NCI-H82 treated with DMSO at 0.1 percent for 48 hours (cell line): Measurements from ENCODE around the gene SMIM5.

Experiments
- DNase-seq: peaks from one replicate; lab custom pipeline; 2025; ENCODE audit not compliant: unreplicated experiment; lab: John Stamatoyannopoulos, UW

SMIM5 gene

DNA sequence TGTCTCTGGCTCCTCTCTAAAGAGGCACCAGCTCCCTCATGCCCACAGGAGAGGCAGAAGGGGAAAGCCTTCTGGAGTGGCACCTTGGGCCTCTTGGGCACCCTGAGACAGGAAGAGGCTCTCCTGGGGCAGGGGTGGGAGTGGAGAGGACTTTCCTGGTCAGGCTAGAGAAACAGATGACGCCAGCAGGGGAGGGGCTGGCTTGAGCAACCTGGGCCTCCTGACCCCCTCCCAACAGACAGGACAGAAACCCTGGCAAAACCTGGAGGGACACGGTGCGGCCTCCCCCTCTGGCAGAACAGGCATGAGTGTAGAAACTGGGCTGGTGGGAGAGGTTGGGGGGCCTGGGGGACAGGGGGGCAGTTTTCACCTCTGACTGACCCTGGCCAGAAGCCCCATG, 6.1 kb downstream of the SMIM5 start:
- no peak for DNase-seq

DNA sequence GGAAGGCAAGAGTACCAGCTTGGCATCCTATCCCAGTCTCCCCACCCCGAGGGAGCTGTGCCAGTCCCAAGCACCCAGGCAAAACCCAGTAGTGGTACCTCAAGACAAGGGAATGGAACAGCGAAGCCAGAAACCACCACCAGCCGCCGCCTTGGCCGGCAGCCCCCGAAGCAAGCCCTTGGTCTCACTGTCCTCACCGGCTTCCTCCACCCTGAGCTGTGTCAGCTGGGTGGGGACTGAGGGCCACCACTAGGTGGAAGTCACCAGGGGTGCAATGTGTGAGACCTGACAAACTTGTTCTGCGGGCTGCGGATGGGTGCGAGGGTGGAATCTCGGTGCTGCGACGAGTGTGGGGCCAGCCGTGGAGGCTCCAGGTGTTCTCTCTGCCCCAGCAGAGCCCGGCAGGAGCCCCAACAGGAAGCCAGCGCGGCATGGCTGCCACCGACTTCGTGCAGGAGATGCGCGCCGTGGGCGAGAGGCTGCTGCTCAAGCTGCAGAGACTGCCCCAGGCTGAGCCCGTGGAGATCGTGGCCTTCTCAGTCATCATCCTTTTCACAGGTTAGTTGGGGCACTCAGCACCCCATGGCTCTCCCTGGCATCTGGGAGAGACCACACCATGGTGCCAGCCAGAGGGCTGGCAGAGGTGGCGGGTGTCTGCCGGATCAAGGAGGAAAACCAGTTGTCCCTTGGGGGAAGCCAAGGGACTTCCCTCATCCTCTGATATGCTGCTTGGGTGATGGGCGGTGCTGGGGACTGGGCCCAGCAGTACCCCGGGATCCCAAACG, 6.7 kb downstream of the SMIM5 start:
- DNase-seq = no peak

DNA sequence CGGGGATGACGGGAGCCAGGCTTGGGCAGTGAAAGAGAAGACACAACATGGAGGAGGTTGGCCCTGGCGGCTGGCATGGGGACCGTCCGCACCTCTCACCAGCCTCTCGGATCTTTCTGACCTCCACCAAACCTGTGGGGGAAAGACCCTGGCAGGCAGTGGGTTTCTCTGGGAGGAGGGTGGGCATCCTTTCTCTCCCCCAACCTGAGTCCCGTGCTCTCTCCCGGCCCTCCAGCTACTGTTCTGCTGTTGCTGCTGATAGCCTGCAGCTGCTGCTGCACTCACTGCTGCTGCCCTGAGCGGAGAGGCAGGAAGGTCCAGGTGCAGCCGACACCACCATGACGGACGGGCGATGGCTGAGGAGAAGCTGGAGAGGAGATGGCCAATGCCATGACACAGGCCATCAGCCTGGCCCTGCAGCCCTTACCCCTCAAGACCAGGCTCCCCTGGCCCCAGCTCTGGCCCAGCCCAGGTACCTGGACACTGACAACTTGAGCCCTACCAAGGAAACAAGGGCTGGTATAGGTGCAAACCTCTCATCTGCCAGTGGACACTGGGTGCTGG, 7.4 kb downstream of the SMIM5 start:
- no peak for DNase-seq

DNA sequence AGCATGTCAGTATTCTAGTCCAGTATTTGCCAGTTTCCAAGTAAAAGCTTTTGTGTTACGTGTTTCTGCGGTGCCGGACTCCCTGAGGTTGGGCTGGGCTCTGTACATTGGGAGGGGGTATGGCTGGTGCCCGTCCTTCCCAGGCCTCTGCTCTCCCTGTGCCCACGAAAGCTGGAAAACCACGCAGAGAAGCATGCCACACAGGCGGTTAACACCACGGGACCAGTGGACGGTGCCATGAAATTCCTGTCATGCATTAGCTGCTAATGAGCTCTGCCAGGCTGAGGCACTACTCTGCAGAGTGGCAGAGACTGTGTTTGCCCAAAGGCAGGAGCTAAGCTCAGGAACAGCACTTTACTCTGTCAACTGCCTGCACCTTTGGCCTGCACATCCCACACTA, 8.1 kb downstream of the SMIM5 start:
- no peak for DNase-seq

DNA sequence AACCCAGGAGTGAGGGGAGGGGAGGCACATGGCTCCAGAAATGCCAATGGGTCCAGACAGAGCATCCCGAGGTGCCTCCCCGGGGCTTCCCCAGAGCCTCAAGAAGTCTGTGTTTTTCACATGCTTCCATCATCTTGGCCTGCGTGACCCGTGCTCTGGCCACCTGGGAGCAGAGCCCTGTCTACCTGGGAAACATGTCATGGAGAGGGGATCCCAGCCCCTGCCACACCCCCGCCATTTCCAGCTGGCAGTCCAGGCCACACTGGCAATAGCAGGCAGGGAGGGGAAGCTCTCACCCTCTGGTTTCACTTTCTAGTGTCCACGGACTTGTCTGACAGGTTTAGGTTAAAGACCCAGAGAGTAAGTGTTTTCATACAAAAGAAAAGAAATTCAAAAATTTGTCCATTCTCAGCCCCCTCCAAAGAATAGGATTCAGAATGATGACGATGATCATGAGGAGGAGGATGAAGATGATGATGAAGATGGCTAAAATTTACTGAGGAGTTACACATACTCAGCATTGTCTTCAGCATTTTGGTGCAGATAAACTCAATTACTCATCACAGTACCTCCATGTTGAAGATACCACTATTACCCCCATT, 9.0 kb downstream of the SMIM5 start:
- DNase-seq = no peak

DNA sequence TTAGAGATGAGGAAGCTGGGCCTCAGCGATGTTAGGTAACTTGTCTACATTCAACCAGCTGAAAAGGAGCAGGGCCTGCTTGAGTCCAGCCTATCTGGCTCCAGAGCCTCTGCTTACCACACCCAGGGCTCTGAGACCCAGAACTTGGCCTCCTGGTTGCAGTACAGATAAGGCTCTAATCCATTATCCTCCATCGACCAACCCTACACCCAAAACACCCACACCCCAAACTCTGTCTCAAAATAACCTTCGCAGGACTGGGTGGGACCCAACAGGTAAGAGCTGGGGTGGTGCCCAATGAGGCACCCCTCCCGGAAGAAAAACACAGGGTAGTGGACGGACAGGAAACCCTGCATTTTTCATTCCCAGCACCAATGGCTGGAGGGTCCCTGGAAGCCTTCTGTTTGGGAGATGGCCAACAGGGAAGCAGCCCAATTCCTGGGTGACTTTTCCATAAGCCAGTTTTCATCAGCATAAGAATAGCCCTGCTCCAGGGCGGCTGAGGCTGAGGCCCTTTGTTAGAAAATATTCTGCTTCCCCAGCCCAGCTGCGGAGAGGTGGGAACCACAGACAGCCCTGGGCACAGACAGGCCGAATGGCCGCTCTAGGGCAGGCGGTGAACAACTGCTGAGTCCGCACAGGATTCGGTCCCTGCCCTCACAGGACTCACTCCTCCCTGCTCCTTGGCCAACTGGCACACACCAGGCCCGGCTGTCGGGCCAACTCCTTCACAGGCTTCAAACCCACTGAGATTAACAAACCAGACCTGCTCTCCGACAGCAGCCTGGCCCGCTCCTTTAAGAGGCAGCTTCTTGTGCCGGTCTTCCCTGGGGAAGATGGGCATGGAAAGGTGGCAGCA, 9.8 kb downstream of the SMIM5 start:
- no peak for DNase-seq

DNA sequence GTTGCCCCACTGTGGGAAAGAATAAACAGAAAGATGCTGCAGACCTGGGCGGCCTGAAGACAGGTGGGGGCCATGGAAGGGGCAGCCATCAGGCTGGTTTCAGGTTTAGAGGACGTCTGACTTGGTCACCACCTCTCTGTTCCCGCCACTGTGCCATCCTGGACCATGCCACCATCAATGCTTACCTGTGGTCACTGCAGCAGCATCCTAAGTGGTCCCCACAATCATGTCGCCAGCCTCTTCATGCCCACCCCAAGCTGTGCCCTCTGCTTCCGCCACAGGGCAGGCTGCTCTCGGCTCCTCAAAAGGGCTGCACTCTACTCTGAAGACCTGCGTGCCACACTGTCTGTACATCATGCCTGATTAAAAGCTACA, 10.4 kb downstream of the SMIM5 start:
- no peak for DNase-seq

DNA sequence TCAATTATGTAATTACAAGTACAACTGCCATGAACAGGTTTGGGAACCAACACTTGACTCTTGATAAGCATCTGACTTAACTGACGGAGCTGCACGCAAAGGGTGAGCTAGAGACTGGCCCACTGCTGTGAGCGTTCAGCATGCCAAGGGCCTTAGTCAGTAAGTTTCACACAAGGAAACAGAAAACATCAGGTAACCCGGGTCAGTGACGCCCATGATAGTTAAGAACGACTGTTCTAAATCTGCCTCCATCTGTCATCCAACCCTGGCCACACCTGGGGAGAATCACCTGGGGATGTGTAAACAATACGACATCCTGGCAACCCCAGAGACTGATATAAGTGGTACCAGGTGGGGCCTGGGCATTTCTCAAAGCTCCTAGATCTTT, 12.3 kb downstream of the SMIM5 start:
- no peak for DNase-seq

DNA sequence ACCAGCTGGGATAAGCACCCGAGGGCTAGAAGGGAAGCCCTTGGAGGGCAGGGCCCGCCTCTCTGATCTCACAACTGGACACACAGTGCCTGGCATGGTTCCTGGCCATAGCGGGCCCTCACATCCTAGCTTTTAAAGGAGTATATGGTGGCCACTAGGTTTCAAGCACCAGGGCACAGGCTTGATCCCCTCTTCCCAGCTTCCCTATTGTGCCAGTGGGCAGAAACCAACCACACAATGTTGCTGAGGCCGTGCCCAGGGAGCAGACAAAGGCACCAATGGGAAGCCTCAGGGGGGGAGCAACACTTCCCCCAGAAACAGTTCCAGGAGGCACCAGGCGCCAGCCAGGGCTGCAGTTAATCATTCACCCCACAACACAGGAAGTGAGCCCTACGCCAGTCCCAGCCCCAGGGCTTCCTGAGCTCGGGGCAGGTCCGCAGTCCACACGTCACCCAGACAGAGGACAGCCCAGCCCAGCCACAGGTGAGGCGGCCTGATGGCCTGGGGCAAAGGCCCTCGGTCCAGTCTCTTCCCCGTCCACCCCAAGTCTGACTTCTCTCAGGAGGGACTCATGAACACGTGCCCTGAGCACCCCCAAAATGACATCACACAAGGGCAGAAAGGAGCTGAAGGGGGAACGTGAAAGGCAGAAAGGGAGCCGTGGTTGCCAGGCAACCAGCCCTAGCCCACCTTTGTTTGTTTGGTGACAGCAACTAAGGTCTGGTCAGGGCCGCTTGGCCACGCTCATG, 12.8 kb downstream of the SMIM5 start:
- no peak for DNase-seq

DNA sequence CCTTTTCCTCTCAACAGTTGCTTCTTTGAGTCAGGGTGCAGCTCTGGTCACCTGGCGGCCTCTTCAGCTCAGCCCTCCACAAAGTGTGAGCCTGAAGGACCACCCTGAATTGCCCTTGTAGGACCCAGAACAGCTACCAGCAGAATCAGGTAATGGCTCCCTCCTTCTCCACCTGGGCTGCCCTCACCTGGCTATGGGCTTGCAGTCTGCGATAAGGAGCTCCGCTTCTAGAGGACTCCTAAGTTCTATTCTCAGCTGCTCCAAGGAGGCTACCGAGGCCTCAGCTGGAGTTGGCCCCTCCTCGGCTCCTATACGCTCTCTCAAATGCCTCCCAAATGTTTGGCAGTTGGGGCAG, 13.4 kb downstream of the SMIM5 start:
- DNase-seq = no peak

DNA sequence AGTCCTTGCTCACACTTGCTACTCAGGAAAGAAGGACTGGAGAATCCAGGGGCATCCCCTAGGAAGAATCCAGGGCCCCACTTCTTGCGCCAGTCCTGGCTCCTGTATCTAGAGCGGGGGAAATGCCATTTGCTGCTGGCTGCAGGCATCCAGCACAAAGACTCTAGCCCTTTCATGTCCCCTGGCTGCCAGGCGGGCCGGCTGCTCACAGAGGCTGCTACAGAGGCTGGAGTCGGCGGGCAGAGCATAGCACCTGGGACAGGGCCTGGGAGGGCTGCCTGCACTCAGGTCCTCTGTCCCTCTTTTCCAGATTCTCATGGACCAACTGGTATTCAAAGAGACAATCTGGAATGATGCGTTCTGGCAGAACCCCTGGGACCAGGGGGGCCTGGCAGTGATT, 13.8 kb downstream of the SMIM5 start:
- DNase-seq = no peak

DNA sequence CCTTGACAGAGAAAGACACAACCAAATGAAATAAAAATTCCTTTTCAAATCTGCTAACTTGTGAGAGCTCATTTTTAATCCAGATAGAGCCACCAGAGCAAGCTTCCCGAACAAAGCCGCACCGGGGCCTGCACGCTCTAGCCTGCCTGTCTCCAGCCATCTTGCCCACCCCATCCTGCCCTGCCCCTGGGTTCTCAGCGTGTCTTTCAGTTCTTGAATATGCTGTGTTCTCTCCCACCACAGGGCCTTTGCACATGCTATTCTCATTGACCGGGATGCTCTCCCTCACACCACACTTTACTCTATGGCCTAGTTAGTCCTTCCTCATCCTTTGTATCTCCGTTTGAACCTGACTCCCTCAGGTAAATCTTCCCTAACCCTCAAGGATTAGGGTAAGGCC, 14.7 kb downstream of the SMIM5 start:
- no peak for DNase-seq

DNA sequence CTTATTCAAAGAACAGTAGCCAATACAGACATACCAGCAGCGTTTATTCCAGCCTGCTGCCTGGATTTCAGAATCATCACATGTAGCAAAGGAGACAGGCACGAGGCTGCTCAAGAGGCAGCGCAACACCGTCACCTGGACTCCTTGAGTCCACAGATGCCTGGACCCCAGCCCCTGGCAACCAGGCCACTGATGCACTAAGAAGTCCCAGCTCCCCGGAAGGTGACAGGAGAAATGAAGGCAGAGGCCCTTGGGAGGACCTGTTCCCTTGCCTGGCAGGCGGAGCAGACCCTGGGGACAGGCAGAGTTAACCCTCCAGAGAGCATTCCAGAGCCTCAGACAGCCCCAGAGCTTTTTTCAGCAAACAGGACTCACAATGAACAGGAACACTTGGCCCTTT, 16.5 kb downstream of the SMIM5 start:
- DNase-seq = no peak

DNA sequence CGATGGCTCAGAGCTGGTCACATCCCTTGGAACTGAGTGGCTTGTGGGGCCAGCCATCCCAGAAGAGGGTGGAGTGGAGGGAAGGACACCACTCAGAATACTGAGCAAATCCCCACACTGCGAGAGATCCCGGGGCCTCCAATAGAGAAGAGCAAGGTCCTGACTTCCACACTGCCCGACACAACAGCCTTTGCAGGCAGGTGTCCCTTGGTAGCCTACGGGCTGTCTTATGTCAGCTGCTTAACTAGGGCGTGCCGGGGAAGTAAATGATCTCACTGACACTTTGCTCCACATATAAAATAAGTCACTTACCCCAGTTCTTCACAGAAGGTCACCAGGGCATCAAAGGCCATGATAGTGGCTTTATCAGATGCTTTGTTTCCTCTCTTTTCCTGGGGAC, 17.6 kb downstream of the SMIM5 start:
- DNase-seq = no peak

DNA sequence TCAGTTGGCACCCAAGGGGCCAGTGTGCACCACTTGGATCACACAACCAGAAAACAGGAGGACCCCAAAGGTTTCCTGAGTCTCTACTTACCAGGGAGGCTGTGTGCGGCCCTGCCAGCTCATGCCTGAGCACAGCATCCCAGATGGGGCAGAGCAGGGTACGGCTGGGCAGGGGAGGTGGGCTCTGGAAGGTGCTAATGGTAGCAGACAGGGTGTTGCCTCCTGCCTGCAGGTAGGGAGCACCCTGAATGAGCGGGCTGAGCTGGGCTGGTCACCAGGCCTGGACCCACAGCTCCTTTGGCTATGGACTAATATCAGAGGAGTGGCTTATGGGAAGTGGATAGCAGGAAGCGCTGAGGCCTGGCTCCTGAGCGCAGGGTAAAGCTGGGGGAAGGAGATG, 19.1 kb downstream of the SMIM5 start:
- no peak for DNase-seq

DNA sequence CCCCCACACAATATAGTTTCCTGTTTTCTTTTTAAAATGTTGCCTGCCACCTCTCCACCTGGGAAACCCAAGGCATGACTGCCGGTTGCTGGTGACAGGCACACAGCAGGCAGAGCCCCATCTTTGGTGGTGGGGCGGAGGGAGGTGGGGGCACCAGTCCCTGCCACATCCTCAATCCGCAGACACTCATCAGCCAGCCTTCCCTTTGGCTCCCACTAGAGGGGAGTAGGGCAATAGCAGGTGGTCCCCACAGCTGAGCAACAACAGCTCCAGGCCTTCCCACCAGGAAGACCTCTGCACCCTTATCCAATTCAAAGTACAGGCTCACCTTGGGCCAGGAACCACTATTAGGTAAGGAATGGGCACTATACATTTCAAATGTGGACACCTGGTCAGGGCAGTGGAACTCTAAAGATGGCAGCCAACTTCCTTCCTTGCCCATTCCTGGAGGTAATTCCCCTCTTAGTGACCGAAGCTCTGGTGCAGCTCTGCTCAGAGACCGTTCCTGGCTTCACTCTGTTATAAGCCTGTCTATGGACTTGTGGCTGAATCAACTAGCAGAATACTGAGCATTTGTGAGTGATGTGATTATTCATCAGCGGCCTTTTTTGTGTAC, 19.8 kb downstream of the SMIM5 start:
- no peak for DNase-seq

DNA sequence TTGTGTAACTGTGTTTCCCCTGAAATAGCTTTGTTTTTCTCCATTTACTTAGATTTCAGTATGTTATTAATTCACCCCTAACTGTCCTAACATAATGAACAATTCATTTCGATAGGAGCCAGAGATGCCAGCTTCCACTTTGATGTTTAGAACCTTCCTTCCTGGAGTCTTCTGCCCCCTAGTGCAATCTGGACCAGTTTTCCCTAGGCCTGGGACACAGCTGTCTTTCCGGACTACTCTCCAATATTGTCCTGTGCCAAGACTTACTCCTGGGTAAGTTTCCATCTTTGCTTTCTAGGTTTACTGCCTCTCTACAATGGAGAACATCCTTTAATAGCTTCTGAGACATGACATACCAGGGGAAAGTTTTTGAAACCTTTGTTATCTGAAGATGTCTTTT, 20.9 kb downstream of the SMIM5 start:
- no peak for DNase-seq

DNA sequence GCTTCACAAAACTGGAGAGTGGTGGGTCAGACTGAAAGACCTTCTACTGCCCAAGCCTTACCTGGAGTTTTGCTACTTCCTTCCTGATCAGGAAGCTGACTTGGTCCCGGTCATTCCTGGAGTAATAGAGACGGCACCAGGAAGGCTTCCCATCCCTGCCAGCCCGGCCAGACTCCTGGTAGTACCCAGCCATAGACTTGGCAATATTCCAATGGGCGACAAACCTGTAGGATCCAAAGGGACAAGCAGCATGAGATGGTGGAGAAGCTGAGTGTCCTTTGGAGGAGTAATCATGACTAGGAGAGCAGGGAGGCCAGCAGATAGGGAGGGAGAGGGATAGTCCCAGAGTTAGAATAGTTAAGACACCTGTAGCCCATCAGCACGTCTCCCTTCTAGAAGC, 25.0 kb downstream of the SMIM5 start:
- DNase-seq = no peak

DNA sequence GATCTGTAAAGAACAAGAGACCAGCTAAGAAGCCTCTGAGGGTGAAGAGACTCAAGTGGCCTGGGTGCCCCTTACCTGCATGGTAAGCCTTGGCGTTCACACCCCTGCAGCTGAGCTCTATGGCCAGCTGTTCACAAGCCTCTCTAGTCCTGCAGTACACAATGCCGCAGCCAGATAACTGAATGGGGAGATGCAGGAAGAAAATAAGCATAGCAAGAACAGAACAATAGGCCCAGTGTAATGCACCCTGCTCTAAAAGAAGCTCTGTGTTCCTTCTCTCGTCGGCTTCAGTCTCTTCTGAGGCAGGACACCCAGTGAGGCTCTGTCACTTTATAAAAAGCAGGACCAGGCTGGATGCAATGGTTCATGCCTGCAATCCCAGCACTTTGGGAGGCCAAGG, 28.3 kb downstream of the SMIM5 start:
- no peak for DNase-seq

DNA sequence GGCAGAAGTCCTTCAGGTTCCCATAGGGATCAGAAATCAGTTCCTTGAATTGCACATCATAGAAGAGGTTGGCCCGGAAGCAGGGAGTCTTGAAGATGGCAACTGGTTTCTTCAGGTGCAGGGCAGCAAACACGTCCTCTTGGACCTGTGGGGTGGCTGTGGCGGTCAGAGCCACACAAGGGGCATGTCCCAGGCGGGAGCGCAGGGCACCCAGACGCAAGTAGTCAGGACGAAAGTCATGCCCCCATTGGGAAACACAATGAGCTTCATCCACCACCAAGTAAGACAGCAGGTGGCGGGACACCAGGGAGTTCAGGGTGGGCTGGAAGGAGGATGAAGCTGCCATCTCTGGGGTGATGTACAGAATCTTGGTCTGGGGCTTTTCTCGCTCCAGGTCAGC, 29.3 kb downstream of the SMIM5 start:
- no peak for DNase-seq

DNA sequence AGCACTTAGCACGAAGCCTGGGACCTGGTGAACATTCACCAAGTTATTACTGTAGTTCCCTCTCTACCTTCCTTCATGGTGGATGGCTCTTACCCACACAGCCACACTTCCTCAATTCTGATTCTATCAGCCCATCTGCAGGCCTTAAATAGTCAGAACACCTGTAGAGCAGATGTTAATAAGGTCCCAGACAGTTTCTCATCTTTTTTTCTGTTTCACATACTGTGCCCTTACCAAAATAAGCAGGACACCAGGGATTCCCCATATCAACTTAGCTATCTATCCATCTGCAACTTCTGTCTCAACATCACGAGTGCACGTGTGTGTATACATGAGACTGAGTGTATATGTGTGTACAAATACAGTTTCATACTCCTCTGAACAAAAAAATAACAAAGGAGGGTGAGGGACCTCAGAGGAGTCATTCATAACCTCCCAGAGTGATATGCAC, 30.9 kb downstream of the SMIM5 start:
- no peak for DNase-seq
